ENCODE measurements around the gene RHOG.

RHOG gene

GRCh38 chr11:3857628-3858027 lies 16.9 kb upstream of the RHOG start:
- no peak for DNase-seq

GRCh38 chr11:3856856-3857553 lies 16.2 kb upstream of the RHOG start:
- no peak for DNase-seq

- DNase-seq: peak; percentile 29
These were observed 15.2 kb upstream of the RHOG start for GRCh38 chr11:3855808-3856491.

DNA sequence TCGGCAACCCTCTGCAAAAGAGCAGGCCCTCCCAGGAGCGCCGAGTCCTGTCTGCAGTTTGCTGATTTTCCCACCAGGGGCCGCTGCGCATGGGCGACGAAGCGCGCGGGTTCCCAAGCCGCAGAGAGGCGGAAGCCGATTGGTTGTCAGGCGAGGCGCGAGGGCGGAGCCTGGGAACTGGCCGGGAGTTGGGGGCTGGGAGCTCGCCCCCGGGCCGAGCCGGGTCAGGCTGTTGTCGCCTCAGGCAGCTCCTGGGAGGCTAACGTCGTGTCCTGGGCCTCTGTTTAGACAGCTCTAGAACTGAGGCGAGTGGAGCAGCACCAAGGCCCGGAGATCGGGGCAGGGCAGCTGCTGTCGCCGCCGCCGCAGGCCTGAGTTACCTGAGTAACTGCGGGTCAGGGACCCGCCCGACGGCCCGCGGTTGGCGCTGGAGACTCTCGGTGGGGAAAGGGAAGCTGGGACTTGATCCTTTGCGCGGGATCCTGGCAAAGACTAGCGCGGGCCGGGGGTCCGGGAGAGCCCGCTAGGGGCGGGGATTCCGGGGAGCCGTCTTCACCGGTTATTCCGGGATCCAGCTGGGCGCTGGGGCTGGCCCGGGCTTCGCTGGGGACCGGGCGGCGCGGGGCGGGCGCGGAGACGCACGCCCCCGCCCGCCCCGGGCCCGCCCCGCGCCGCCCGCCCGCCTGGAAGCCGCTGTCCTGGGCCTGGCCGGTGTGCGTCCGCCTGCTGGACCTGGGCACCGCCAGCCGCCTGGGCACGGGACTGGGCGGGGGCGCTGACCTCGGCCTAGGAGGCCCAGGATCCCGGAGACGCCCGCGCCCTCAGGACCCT lies 14.4 kb upstream of the RHOG start, which contains the start of gene STIM1:
Gene STIM1 (plus strand): TSS at position 688 of the 831 bp plus-strand sequence. CDS start 607 bp downstream, outside the sequence.
- DNase-seq: peak; percentile 96

DNA sequence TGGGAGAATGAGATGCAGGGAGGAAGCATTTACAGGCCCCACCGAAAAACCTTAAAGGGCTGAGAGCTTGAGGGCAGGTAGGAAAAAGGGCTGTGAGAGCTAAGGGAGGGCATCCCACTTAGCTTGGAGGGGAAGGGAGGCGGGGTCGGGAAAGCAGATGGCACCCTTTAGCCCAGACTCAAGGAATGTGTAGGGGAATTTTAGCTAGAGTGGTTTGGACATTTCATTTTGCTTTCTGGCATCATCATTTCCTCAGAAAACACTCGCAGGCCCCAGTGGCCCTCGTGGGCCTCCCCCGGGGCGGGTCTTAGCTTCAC lies 13.9 kb upstream of the RHOG start:
- DNase-seq: no peak

GRCh38 chr11:3853899-3854659 lies 13.3 kb upstream of the RHOG start:
- DNase-seq: no peak

DNA sequence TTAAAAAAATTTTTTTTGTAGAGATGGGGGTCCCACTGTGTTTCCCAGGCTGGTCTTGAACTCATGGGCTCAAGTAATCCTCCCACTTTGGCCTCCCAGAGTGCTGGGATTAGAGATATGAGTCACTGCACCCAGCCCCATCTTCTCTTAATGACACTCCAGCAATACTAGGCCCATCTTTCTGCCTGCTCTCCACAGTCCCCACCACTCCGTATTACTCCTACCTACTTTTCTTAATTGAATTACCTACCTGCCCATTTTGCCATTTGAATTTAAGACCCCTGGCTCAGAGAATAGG lies 12.7 kb upstream of the RHOG start:
- DNase-seq: no peak

- DNase-seq: peak; percentile 44
These were observed 8.6 kb upstream of the RHOG start for GRCh38 chr11:3849297-3849874.

- no peak for DNase-seq
These were observed 4.9 kb upstream of the RHOG start for GRCh38 chr11:3845670-3846069.

DNA sequence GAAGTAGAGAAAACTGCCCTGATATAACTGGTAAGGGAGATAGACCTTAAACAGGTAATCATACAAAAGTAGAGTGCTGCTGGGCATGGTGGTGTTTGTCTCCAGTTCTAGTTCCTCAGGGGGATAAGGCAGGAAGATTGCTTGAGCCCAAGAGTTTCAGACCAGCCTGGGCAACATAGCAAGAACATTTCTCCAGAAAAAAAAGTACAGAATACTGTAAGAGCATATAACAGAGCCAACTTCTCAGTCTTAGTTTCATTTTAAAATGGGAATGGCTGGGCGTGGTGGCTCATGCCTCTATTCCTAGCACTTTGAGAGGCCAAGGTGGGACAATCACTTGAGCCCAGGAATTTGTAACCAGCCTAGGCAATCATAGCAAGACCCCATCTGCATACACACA lies 4.5 kb upstream of the RHOG start:
- no peak for DNase-seq

- DNase-seq: no peak
These were observed 2.6 kb upstream of the RHOG start for GRCh38 chr11:3843326-3843725.

GRCh38 chr11:3841426-3842350 lies 929 bp upstream of the RHOG start:
- peak; percentile 81 for DNase-seq

- DNase-seq: no peak
These were observed 522 bp downstream of the RHOG start for GRCh38 chr11:3840004-3840869.

- DNase-seq: no peak
These were observed 2.3 kb downstream of the RHOG start for GRCh38 chr11:3838504-3838903.

GRCh38 chr11:3837793-3838192 lies 3.0 kb downstream of the RHOG start:
- DNase-seq: no peak

DNA sequence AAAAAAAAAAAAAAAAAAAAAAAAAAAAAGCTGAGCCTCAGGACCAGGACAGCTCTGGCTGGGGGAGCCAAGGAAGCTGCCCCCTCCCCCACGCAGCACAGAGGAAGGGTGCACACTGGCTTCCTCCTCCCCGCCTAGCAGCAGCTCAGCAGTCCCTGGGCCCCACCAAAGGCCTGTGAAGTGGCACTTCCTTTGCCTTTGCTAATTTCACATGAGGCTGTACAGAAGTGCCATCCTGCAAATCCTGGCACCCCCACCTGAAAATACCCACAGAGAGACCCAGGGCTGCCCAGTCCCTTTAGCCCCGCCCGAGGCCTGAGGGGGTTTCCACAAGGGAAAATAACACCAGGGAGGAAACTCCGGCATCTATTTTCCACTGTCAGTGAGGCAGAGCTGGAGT lies 3.9 kb downstream of the RHOG start:
- no peak for DNase-seq

DNA sequence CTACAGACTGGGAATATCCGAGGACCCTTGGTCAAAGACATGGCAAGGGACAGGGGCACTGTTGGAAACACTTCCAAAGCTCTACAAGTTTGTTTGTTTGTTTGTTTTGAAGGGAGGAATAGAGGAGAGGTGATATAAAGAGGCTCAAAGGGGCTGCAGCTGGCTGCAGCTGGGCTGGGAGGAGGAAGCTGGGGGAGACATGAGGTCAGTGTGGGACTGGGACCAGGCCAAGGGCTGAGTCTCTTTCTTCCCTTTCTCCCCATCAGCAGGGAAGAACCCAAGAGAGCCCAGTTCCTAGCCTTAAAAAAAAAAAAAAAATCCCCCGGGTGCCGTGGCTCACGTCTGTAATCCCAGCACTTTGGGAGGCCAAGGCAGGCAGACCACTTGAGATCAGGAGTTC lies 5.0 kb downstream of the RHOG start:
- DNase-seq: no peak

DNA sequence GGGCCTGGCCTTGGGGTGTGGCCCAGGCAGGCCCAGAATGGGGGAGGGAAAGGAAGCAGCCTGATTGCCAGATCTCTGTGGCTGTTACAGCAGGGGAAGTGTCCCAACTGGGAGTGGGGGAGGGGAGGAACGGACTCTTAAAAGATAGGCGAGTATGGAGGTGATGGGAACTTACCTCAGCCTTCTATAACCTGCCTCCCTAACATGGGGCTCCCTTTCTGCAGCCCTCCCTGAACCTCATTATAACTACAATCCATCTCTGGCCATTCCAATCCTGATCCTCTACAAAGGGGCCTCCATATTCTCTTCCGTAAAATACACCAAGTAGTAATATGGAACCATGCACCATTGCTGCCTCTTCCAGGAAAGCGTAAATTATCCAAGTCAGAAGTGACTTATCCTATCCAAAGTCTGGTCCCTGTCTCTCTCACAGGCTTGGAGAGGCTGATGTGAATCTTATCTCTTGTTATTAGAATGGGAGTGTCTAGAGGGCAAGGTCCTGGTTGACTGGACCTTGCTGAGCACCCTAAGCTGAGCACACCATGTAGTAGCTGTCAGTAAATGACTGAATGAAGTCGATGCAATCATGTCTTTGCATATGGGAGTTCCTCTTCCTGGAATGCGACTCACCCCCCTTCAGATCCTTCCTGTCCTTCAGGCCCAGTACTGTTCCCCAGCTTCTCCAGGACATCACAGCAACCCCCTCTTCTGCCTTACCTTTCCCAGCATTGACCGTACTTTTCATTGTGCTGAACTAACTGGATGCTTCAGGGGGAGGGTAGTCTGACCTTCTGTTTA lies 5.9 kb downstream of the RHOG start:
- no peak for DNase-seq

DNA sequence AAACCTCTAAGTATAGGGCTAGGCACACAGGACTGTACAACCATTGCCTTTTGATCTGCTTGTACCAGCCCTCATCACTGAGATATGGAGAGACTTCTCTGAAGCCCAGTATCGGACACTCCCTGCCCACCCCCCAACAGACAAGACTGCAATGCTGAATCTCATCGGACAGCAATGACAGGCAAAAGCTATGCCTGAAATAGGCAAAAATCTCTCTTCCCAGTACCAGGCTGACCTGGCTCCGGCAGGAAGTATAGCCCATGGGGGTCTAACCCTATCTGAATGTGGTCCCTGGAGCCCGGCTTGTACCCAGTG lies 6.5 kb downstream of the RHOG start:
- no peak for DNase-seq

DNA sequence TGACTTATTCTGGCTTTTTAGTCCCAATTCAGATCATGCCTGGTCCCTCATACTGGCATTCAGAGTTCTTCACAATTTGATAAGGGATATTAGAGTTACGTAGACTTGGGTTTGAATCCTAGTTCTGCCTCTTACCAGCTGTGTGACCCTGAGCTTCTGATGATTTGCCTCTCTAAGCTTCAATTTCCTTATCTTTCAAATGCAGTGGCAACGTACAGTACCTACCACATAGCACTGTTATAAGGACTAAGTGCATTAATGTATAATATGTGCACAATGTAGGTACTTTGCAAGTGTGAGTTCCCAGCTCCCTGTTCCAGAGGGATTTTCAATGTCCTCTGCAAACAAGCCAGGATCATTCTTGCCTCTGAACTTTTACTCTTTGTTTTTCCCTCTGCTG lies 7.3 kb downstream of the RHOG start:
- DNase-seq: no peak

All from NCI-H345 (cell line).